ENCODE measurements around the gene BRICD5. TPM values are rescaled to one million over a fixed set of nuclear protein-coding genes. Genes with fewer than 3 reads are reported as not detected.

BRICD5 gene
- total and polyA plus RNA-seq, 2 of the 13 experiments (the other 11 are each of a cell fraction or from before 2014, with no cell fraction given) = 1.6 to 5.8 TPM

- TF ChIP-seq CERS6 (CRISPR knock-in tag; IDR thresholded peaks at IDR 0.05) (no peak), FOXA3 (CRISPR knock-in tag; IDR thresholded peaks at IDR 0.05) (no peak), HOMEZ (CRISPR knock-in tag; IDR thresholded peaks at IDR 0.05; ENCODE audit: low read depth) (no peak), ZNF292 (CRISPR knock-in tag; IDR thresholded peaks at IDR 0.05; ENCODE audit: borderline replicate concordance, low read depth) (no peak), MTF1 (CRISPR knock-in tag; IDR thresholded peaks at IDR 0.05) (no peak; the same call in 1 of the 2 replicates), POLR2AphosphoS2 (IDR thresholded peaks at IDR 0.05; ENCODE audit: low read depth, low read length) (peak; percentile 98), ZNF512B (CRISPR knock-in tag; IDR thresholded peaks at IDR 0.05; ENCODE audit: borderline replicate concordance) (no peak), NCOA1 (CRISPR knock-in tag; IDR thresholded peaks at IDR 0.05) (peak; percentile 96), ZNF616 (CRISPR knock-in tag; IDR thresholded peaks at IDR 0.05; ENCODE audit: low read depth) (peak; percentile 24; the same call in 1 of the 2 replicates), NPAS2 (CRISPR knock-in tag; IDR thresholded peaks at IDR 0.05; ENCODE audit: borderline replicate concordance) (no peak), TGIF2 (CRISPR knock-in tag; IDR thresholded peaks at IDR 0.05) (0 out of 2 replicates have a peak, but pooled peaks have one; percentile 40), CCAR2 (optimal IDR thresholded peaks at IDR 0.05; ENCODE audit: low read depth, low read length) (no peak), RNF219 (CRISPR knock-in tag; IDR thresholded peaks at IDR 0.05) (no peak), ZNF335 (CRISPR knock-in tag; IDR thresholded peaks at IDR 0.05) (no peak), MBD4 (IDR thresholded peaks at IDR 0.05; ENCODE audit: borderline replicate concordance, low read length) (no peak), SRF (IDR thresholded peaks at IDR 0.05; ENCODE audit: low read depth, low read length) (peak; percentile 97), RCOR2 (CRISPR knock-in tag; IDR thresholded peaks at IDR 0.05) (peak; percentile 12; the same call in 1 of the 2 replicates), JUNB (CRISPR knock-in tag; IDR thresholded peaks at IDR 0.05; ENCODE audit: borderline replicate concordance) (no peak), ZNF781 (CRISPR knock-in tag; IDR thresholded peaks at IDR 0.05; ENCODE audit: borderline replicate concordance, not compliant biosample characterization) (no peak), ZNF644 (CRISPR knock-in tag; IDR thresholded peaks at IDR 0.05; ENCODE audit: low read depth) (no peak)
Observed at GRCh38 chr16:2205104-2205966, 5.3 kb downstream of the BRICD5 start, which contains the start of gene MLST8 (continued).
